Panc1 (cell line): Measurements from ENCODE around the gene PLEKHM2. TPM values are rescaled to one million over a fixed set of nuclear protein-coding genes. Genes with fewer than 3 reads are reported as not detected.

Source experiments
- ATAC-seq: fragments of 200-7000 bp; cut with Tn5 transposase; 2 replicates; pipeline ENCODE4 v1.9.1; 2020; ENCODE audit warnings: mild to moderate bottlenecking, moderate library complexity
- BruUV-seq: library from RNA; stranded (reverse); fragments of 400-500 nt; replicated peaks from 2 replicates; lab custom pipeline; 2021; lab: Mats Ljungman, UMichigan
- CTCF ChIA-PET: fragments of 300-600 bp; sonication (Branson Sonifier 250); formaldehyde crosslinking; loops from one replicate; lab custom pipeline; 2022; ENCODE audit warnings: antibody characterized with exemption; lab: Charles Lee
- POLR2A ChIA-PET: fragments of 300-600 bp; sonication (Branson Sonifier 250); formaldehyde crosslinking; loops from one replicate; lab custom pipeline; 2022; ENCODE audit warnings: antibody characterized with exemption; lab: Charles Lee
- DNase-seq: peaks from one replicate; pipeline ENCODE4 v3.0.0-alpha.2; 2010; ENCODE audit warnings: low read depth, low spot score
- H3K27ac ChIP-seq: 2 replicates; pipeline ENCODE4 v1.5.1; 2011; ENCODE audit warnings: mild to moderate bottlenecking, low read length, inconsistent platforms
- H3K27me3 ChIP-seq: fragments of 200-500 bp; sonication (Bioruptor generic); 2 replicates; pipeline ENCODE4 v1.6.0; 2014; ENCODE audit warnings: low read length, inconsistent platforms; ENCODE audit not compliant: control insufficient read depth, insufficient read depth
- H3K36me3 ChIP-seq: fragments of 200-500 bp; sonication (Bioruptor generic); 2 replicates; pipeline ENCODE4 v1.5.1; 2014; ENCODE audit warnings: inconsistent platforms, mild to moderate bottlenecking, low read length, moderate library complexity; ENCODE audit not compliant: control insufficient read depth, insufficient read depth
- H3K4me1 ChIP-seq: 2 replicates; pipeline ENCODE4 v1.5.1; 2011; ENCODE audit warnings: inconsistent platforms, mild to moderate bottlenecking, low read length, moderate library complexity; ENCODE audit not compliant: control insufficient read depth, insufficient read depth
- H3K4me3 ChIP-seq, 2 experiments: 2 replicates each; pipeline ENCODE4 v1.5.1; 2011 to 2012; ENCODE audit warnings: low read depth in 2 of 2, low read length in 2 of 2, mild to moderate bottlenecking in 2 of 2, inconsistent platforms in 1 of 2, moderate library complexity in 1 of 2
- H3K9me3 ChIP-seq: fragments of 200-500 bp; sonication (Bioruptor generic); 2 replicates; pipeline ENCODE4 v1.5.1; 2014; ENCODE audit warnings: low read depth, mild to moderate bottlenecking, inconsistent platforms, low read length, moderate library complexity; ENCODE audit not compliant: control insufficient read depth, insufficient read depth
- CTCF ChIP-seq: fragments of 450-650 bp; IDR thresholded peaks from 2 replicates; pipeline ENCODE4 v1.5.1; 2017; ENCODE audit warnings: mild to moderate bottlenecking
- POLR2AphosphoS5 ChIP-seq: IDR thresholded peaks from 2 replicates; pipeline ENCODE4 v1.6.1; 2012; ENCODE audit warnings: mild to moderate bottlenecking, low read depth, low read length, moderate library complexity
- REST ChIP-seq, 2 experiments: IDR thresholded peaks; 2 replicates each; pipeline ENCODE4 v1.6.1; 2011 to 2012; ENCODE audit warnings: low read depth in 2 of 2, control low read depth in 1 of 2, low read length in 1 of 2, mild to moderate bottlenecking in 1 of 2, moderate library complexity in 1 of 2; ENCODE audit not compliant: insufficient read depth in 1 of 2
- SIN3A ChIP-seq: IDR thresholded peaks from 2 replicates; pipeline ENCODE4 v1.6.1; 2012; ENCODE audit warnings: low read depth, mild to moderate bottlenecking, low read length, moderate library complexity, borderline replicate concordance; ENCODE audit not compliant: insufficient read depth
- TCF7L2 ChIP-seq: IDR thresholded peaks from 2 replicates; pipeline ENCODE4 v1.6.1; 2011; ENCODE audit warnings: mild to moderate bottlenecking, low read depth, low read length, inconsistent platforms
- in situ Hi-C: cut with HindIII; loops from 2 replicates; pipeline ENCODE4 v1.10.0; 2016; ENCODE audit warnings: low sequenced_read_pairs, low pct_unique_long_range_greater_than_20kb
- intact Hi-C: fragments of 100-400 bp; cut with micrococcal nuclease; formaldehyde crosslinking; loops from one replicate; pipeline ENCODE4 v1.10.0; 2022; ENCODE audit not compliant: unreplicated experiment
- total RNA-seq: library from RNA; stranded (reverse); gene quantifications from one replicate; pipeline ENCODE4 v1.2.1, GENCODE V29; 2021; ENCODE audit not compliant: unreplicated experiment

PLEKHM2 gene
- total RNA-seq, 1 experiment from 2014 or later = 54.6 TPM

- TF ChIP-seq POLR2AphosphoS5 (no peak), CTCF (no peak), REST (IDR thresholded peaks at IDR 0.05; ENCODE audit: insufficient read depth in 1 of 2, low read depth in 2 of 2, low read length in 1 of 2) (no peak), TCF7L2 (no peak), SIN3A (no peak)
- intact Hi-C loops = no loop called here
These were observed 21.1 kb downstream of the PLEKHM2 start for GRCh38 chr1:15705184-15705566.

GRCh38 chr1:15706751-15707150 is 22.6 kb downstream of the PLEKHM2 start:
- in situ Hi-C loops = no loop called here

More at GRCh38 chr1:15705184-15705566, 21.1 kb downstream of the PLEKHM2 start:
- ATAC-seq = no peak
- in situ Hi-C loops = no loop called here
- Histone ChIP-seq H3K4me3 (no peak overlapping the region), H3K4me1 (peaks cover 3% of the 10 kb centered on the region; the same call in 1 of the 2 replicates), H3K27me3 (no peaks in the 10 kb centered on the region), H3K27ac (no peak overlapping the region), H3K36me3 (no peaks in the 10 kb centered on the region), H3K9me3 (no peaks in the 10 kb centered on the region)
- BruUV-seq = no TSS peak
- POLR2A ChIA-PET = interaction anchor here (0.6 kb wide), 1 partner anchor 416 kb away, joined by 4 read pairs; no protein-coding TSS in a partner anchor
- CTCF ChIA-PET = no interaction called here
- no peak for DNase-seq

More at GRCh38 chr1:15706751-15707150, 22.6 kb downstream of the PLEKHM2 start:
- no peak for ATAC-seq
- Histone ChIP-seq H3K27me3 (no peaks in the 10 kb centered on the region), H3K36me3 (no peaks in the 10 kb centered on the region), H3K4me1 (peaks cover 3% of the 10 kb centered on the region; the same call in 1 of the 2 replicates), H3K27ac (no peak overlapping the region), H3K9me3 (no peaks in the 10 kb centered on the region), H3K4me3 (no peak overlapping the region)
- no peak for DNase-seq
- intact Hi-C loops = no loop called here
- no peak for TF ChIP-seq SIN3A
- TF ChIP-seq REST (IDR thresholded peaks at IDR 0.05; ENCODE audit: insufficient read depth in 1 of 2, low read depth in 2 of 2, low read length in 1 of 2) = no peak
- no peak for TF ChIP-seq TCF7L2
- no peak for TF ChIP-seq CTCF
- TF ChIP-seq POLR2AphosphoS5 = no peak
- POLR2A ChIA-PET = interaction anchor here (0.7 kb wide), 1 partner anchor 52 kb away, joined by 4 read pairs; no protein-coding TSS in a partner anchor
- BruUV-seq = no TSS peak
- CTCF ChIA-PET = no interaction called here
